SK-N-MC (cell line): ENCODE results near the gene RIPOR3.

Experiments
- DNase-seq: peaks from one replicate; pipeline ENCODE4 v3.0.0-alpha.2; 2011; ENCODE audit warnings: low read depth, low spot score
- H3K27ac ChIP-seq: fragments of 200-600 bp; sonication (generic); 2 replicates; pipeline ENCODE4 v1.5.1; 2016; ENCODE audit warnings: mixed run types
- H3K36me3 ChIP-seq: fragments of 200-600 bp; sonication (generic); 2 replicates; pipeline ENCODE4 v1.6.1; 2017; ENCODE audit warnings: antibody characterized with exemption, low read length, mixed read lengths; ENCODE audit not compliant: insufficient read depth
- H3K4me3 ChIP-seq: fragments of 200-600 bp; sonication (generic); 2 replicates; pipeline ENCODE4 v1.5.1; 2016
- H3K9ac ChIP-seq: fragments of 200-600 bp; sonication (generic); 2 replicates; pipeline ENCODE4 v1.8.0; 2017; ENCODE audit warnings: mixed run types, mixed read lengths; ENCODE audit not compliant: insufficient read length
- H3K9me3 ChIP-seq: fragments of 200-600 bp; sonication (generic); 2 replicates; pipeline ENCODE4 v1.6.1; 2017; ENCODE audit warnings: low read depth, mild to moderate bottlenecking, antibody characterized with exemption, low read length, moderate library complexity, mixed read lengths
- EZH2 ChIP-seq: fragments of 200-600 bp; sonication (generic); IDR thresholded peaks from one replicate; pipeline ENCODE4 v1.6.1; 2017; ENCODE audit warnings: antibody characterized with exemption
- FOXP2 ChIP-seq: optimal IDR thresholded peaks from 2 replicates; pipeline ENCODE3; 2011; ENCODE audit warnings: mild to moderate bottlenecking, moderate library complexity; ENCODE audit not compliant: insufficient read depth; ENCODE audit errors: extremely low read length, control extremely low read depth
- POLR2AphosphoS5 ChIP-seq: IDR thresholded peaks from 2 replicates; pipeline ENCODE4 v1.6.1; 2012; ENCODE audit warnings: mild to moderate bottlenecking, low read depth, low read length, borderline replicate concordance

Gene RIPOR3

GRCh38 chr20:50636601-50637540, 54.5 kb downstream of the RIPOR3 start:
- Histone ChIP-seq H3K36me3 (no peaks in the 10 kb centered on the region), H3K4me3 (peak overlapping the region; percentile 56)
- DNase-seq, result no peak

GRCh38 chr20:50635676-50636600, 55.4 kb downstream of the RIPOR3 start:
- H3K9ac ChIP-seq, result no peak overlapping the region
- peak; percentile 37 for DNase-seq
- H3K9me3 ChIP-seq, result no peaks in the 10 kb centered on the region
- TF ChIP-seq FOXP2, result peak; percentile 71
- peak; percentile 53 for TF ChIP-seq POLR2AphosphoS5
- TF ChIP-seq EZH2, result no peak
- no peaks in the 10 kb centered on the region for H3K36me3 ChIP-seq
- peak overlapping the region; percentile 63 for H3K27ac ChIP-seq
- H3K4me3 ChIP-seq, result peak overlapping the region; percentile 56

More at GRCh38 chr20:50636601-50637540, 54.5 kb downstream of the RIPOR3 start:
- Histone ChIP-seq H3K9ac (peak overlapping the region; percentile 10), H3K9me3 (no peaks in the 10 kb centered on the region), H3K27ac (peak overlapping the region; percentile 63)
- TF ChIP-seq EZH2 (no peak), POLR2AphosphoS5 (no peak), FOXP2 (no peak)

GRCh38 chr20:50635014-50635557, 56.3 kb downstream of the RIPOR3 start:
- no peak overlapping the region for H3K9ac ChIP-seq
- DNase-seq, result no peak
- no peak overlapping the region for H3K27ac ChIP-seq
- TF ChIP-seq FOXP2, result no peak
- no peak for TF ChIP-seq POLR2AphosphoS5
- no peak for TF ChIP-seq EZH2
- H3K4me3 ChIP-seq, result no peak overlapping the region
- no peaks in the 10 kb centered on the region for H3K9me3 ChIP-seq
- no peaks in the 10 kb centered on the region for H3K36me3 ChIP-seq

- H3K9ac ChIP-seq, result no peak overlapping the region
- no peak for TF ChIP-seq EZH2
- TF ChIP-seq POLR2AphosphoS5, result no peak
- no peak for TF ChIP-seq FOXP2
- DNase-seq, result no peak
- no peaks in the 10 kb centered on the region for H3K36me3 ChIP-seq
- no peaks in the 10 kb centered on the region for H3K9me3 ChIP-seq
- H3K4me3 ChIP-seq, result no peak overlapping the region
- no peak overlapping the region for H3K27ac ChIP-seq
These were observed 57.2 kb downstream of the RIPOR3 start for GRCh38 chr20:50634191-50634590.

- H3K4me3 ChIP-seq, result no peak overlapping the region
- no peak for TF ChIP-seq FOXP2
- no peak for TF ChIP-seq POLR2AphosphoS5
- TF ChIP-seq EZH2, result no peak
- no peak overlapping the region for H3K9ac ChIP-seq
- no peaks in the 10 kb centered on the region for H3K9me3 ChIP-seq
- no peak for DNase-seq
- no peaks in the 10 kb centered on the region for H3K36me3 ChIP-seq
- H3K27ac ChIP-seq, result no peak overlapping the region
These were observed 58.0 kb downstream of the RIPOR3 start for GRCh38 chr20:50633361-50633760.

GRCh38 chr20:50632701-50633100, 58.6 kb downstream of the RIPOR3 start:
- TF ChIP-seq FOXP2 (no peak), EZH2 (no peak), POLR2AphosphoS5 (no peak)
- no peak for DNase-seq
- Histone ChIP-seq H3K9me3 (no peaks in the 10 kb centered on the region), H3K36me3 (no peaks in the 10 kb centered on the region), H3K27ac (no peak overlapping the region), H3K9ac (no peak overlapping the region), H3K4me3 (no peak overlapping the region)

- H3K4me3 ChIP-seq, result no peak overlapping the region
- no peak overlapping the region for H3K27ac ChIP-seq
- H3K9ac ChIP-seq, result no peak overlapping the region
- DNase-seq, result no peak
- H3K36me3 ChIP-seq, result no peaks in the 10 kb centered on the region
- H3K9me3 ChIP-seq, result no peaks in the 10 kb centered on the region
- no peak for TF ChIP-seq EZH2
- no peak for TF ChIP-seq POLR2AphosphoS5
- no peak for TF ChIP-seq FOXP2
These were observed 59.1 kb downstream of the RIPOR3 start for GRCh38 chr20:50632236-50632635.
